HTERT RPE-1 (cell line): ENCODE measurements around the gene WDR90.

Experiments
- in situ Hi-C: fragments of 300-500 bp; cut with MboI; formaldehyde crosslinking; loops from 4 replicates; pipeline ENCODE4 v1.14.3; 2020; ENCODE audit warnings: low sequenced_read_pairs

WDR90 gene

GRCh38 chr16:658679-659571, 9.8 kb downstream of the WDR90 start:
- in situ Hi-C loops: no loop called here

DNA sequence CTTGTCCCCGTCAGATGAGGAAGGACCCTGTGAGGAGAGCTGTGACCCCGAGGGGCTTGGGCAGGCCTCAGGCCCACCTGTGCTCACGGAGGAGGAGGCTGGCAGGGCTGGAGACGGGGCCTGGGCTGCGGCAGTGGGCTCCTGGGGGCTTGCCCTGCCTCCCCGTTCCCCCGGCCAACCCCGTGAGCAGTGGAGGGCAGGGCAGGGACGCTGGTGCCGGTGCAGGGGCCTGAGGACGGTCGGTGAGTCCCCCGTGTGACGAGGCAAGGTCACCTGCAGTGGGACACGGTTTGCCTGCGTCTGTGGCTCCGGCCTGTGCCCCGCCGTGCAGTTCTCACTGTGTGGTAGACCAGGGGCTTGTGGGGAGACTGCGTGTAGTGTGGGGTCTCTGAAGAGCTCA, 10.5 kb downstream of the WDR90 start:
- in situ Hi-C loops: no loop called here

DNA sequence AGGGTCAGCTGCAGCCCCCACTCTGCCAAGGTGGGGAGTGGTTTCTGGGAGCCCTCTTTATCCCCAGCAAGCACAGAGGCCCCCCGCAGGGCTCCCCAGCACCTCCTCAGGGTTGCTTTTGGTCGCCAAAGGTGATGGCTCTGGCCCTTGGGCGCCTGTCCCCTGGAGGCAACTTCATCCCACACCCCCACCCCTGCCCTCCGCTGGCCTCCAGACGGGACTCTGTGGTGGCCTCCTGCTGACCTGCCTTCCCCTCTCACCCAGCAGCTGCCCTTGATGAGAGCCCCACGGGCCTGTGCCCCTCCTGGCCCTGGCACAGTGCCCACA, 10.9 kb downstream of the WDR90 start:
- in situ Hi-C loops: no loop called here

DNA sequence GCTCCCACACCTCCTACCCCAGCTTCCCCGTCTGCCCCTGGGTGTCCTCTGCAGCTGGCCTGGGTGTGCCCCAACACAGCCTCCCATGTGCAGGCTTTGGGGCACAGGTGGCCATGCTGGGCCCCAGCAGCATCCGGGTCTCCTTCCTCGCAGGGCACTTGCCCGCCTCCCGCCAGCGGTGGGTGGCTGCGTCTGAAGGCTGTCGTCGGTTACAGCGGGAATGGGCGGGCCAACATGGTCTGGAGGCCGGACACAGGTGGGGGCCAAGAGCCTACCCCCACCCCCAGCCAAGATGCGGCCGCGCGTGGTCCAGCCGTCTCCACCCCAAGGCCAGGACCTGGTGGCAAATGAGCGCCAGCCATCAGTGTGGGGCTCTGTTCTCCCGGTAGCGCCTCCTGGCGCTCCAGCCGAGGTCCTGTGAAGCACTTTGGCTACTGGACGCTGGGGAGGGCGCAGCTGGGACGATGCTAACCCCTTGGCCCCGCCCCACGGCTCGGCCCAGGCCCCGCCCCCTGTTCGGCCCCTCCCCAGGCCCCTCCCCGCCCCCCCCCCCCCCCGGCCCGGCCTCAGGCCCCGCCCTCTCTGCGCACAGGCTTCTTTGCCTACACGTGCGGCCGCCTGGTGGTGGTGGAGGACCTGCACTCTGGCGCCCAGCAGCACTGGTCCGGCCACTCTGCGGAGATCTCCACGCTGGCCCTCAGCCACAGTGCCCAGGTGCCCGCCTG, 11.5 kb downstream of the WDR90 start:
- in situ Hi-C loops: no loop called here

DNA sequence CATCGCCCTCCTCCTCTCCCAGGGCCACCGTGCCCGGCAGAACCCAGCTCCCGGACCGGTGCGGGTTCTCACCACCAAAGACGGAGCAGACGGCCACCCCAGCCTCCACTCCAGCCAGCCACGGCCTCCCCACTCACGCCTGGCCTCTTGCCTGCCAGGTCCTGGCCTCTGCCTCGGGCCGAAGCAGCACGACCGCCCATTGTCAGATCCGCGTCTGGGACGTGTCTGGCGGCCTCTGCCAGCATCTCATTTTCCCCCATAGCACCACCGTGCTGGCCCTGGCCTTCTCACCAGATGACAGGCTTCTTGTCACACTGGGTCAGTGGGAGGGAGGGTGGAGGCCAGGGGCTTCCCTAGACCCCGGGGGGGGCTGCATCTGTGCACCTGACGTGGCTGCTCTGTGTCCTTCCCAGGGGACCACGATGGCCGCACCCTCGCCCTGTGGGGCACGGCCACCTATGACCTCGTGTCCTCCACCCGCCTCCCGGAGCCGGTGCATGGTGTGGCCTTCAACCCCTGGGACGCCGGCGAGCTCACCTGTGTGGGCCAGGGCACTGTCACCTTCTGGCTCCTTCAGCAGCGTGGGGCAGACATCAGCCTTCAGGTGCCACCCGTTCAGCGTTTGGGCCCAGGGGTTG, 12.1 kb downstream of the WDR90 start:
- in situ Hi-C loops: no loop called here

- in situ Hi-C loops: no loop called here
These were observed 12.9 kb downstream of the WDR90 start for GRCh38 chr16:662095-662494.

DNA sequence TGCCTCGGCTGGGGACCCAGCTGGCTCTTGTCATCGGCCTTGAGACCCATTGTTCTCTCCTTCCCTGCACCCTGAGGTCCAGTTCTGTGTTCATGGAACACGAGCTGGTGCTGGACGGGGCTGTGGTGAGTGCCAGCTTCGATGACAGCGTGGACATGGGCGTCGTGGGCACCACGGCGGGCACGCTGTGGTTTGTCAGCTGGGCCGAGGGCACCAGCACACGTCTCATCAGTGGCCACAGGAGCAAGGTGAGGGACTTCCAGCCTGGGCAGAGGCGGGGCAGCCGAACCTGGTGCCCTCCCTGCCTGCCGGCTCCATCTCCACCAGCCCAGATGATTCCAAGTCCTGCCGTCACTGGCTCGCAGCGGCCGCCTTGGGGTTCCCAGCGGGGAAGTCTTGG, 13.4 kb downstream of the WDR90 start:
- in situ Hi-C loops: no loop called here

GRCh38 chr16:666572-666971, 17.4 kb downstream of the WDR90 start:
- in situ Hi-C loops: no loop called here

DNA sequence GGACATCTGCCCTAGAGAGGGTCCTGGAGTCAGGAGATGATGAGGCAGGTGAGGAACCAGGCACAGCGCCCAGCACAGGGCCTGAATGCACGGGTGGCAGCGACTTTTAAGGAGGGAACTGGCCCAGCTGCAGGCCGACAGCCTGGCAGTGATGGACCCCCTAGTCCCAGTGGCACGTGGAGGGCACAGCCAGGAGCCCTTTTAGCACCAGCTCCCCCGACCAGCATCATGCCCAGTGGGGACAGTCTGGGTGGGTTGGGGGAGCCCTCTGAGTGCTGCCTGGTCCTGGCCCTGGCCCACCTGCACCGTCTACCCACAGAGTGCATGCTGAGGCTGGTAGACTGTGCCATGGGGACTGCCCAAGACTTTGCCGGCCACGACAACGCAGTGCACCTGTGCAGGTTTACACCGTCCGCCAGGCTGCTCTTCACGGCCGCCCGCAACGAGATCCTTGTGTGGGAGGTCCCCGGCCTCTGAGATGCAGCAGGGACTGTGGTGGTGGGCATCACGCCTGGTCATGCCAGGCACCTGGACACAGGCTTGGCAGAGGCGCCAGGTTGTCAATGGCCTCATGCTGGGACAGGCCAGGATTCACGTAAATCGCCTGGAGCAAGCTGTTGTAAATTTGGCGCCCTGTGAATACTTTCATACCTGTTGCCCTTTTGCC, 18.1 kb downstream of the WDR90 start:
- in situ Hi-C loops: no loop called here

GRCh38 chr16:667780-668518, 18.8 kb downstream of the WDR90 start, which contains the start of gene RHOT2:
Gene RHOT2, plus strand, starts transcription at chr16:668132. Its CDS starts 68 bp downstream, at chr16:668200.
- in situ Hi-C loops: no loop called here

DNA sequence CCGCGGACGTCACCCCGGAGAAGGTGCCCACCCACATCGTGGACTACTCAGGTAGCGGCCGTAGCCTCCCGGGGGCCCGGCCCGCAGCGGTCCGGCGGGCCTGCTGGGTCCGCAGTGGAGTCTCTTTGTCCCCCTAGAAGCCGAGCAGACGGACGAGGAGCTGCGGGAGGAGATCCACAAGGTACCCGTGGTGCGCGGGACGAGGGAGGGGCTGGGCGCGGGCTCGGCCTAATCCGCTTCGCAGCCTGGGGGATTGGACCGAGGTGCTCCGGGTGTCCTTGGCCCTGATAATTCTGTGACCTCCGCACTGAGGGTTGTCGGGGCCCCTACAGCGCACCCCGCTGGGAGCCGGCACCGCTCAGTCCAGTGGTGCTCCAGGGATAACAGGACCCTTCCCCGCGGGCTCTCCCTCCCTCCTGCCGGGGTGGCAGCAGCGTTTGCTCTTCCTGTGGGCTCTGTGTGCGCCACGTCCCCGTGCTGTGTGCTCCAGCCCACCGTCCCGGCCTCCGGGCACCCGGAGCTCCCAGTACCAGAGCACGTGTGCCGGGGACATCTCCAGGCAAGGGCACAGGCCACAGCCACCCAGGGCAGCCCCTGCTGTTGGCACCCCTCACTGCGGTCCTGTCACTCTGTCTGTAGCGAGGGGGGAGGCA, 19.5 kb downstream of the WDR90 start:
- in situ Hi-C loops: no loop called here

DNA sequence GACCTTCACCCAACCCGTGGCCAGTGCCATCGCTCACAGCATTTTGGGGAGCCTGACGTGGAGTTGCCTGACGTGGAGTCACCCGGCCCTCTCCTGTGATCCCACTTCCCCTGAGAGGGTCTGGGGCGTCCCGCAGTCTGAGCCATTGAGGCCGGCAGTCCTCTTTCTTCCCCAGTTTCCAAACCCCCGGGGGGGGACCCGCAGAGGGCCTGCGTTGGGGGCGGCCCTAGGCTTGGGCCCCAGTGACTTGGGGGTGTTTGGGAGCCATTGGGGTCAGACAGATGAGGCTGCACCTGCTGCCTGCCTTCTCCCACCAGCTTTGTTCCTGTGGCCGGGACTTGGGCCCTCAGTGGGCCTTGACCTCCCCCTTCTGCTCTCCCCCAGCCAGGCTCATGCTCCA, 20.5 kb downstream of the WDR90 start:
- in situ Hi-C loops: no loop called here

DNA sequence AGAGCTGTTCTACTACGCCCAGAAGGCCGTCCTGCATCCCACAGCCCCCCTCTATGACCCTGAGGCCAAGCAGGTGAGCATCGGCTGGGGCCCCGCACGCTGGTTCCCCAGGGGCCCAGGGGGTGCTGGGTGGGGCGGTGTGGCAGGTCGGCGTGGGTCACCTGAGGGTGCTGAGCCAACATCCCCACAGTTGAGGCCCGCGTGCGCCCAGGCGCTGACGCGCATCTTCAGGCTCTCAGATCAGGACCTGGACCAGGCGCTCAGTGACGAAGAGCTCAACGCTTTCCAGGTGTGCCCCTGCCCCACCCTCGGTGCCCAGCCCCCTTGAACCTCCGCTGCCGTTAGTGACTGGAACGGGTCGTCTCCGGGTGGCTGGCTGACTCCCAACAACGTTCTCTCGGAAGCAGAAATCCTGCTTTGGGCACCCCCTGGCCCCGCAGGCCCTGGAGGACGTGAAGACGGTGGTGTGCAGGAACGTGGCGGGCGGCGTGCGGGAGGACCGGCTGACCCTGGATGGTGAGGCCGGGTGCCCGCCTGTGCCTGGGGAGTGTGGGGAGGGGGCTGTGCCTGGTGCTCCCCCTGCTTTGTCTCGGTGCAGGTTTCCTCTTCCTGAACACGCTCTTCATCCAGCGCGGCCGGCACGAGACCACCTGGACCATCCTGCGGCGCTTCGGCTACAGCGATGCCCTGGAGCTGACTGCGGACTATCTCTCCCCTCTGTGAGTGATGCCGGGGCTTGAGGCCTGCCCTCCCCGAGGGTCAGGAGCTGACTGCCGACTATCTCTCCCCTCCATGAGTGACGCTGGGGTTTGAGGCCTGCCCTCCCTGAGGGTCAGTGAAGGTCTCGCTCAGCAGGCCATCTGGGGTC, 21.6 kb downstream of the WDR90 start:
- in situ Hi-C loops: no loop called here

- in situ Hi-C loops: no loop called here
These were observed 22.4 kb downstream of the WDR90 start for GRCh38 chr16:671353-672131.

DNA sequence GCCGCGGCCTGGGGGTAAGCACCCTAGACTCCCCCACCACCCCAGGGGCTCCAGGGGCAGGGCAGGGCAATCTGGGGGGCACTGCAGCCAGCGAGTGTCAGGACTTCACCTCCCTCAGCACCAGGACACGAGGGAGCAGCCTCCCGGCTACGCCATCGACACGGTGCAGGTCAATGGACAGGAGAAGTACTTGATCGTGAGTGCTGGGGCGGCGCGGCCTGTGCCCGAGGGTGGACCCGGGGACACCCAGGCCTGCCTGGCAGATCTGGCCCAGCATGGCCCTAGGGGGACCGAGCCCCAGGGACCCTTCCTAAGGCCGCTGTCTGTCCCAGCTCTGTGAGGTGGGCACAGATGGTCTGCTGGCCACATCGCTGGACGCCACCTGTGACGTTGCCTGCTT, 23.2 kb downstream of the WDR90 start:
- in situ Hi-C loops: no loop called here

- in situ Hi-C loops: no loop called here
These were observed 23.7 kb downstream of the WDR90 start for GRCh38 chr16:672851-673250.

- in situ Hi-C loops: no loop called here
These were observed 24.3 kb downstream of the WDR90 start for GRCh38 chr16:673399-673991.
